Measurements from ENCODE around the gene SLC5A2. TPM values are rescaled to one million over a fixed set of nuclear protein-coding genes. Genes with fewer than 3 reads are reported as not detected.

The SLC5A2 gene
- total RNA-seq, 1 donor: not detected

GRCh38 chr16:31513126-31513525, 30.2 kb downstream of the SLC5A2 start:
- Histone ChIP-seq H3K27ac (ENCODE audit: low read depth, low read length) (no peak overlapping the region), H3K27me3 (ENCODE audit: insufficient read depth, low read length) (no peaks in the 10 kb centered on the region), H2AFZ (ENCODE audit: low read length) (no peak overlapping the region), H3K9me3 (ENCODE audit: low read depth, low read length) (no peaks in the 10 kb centered on the region), H3K4me2 (ENCODE audit: insufficient read depth, low read length) (peak overlapping the region; percentile 6), H3K36me3 (ENCODE audit: insufficient read depth, low read length) (no peaks in the 10 kb centered on the region), H3K4me1 (ENCODE audit: insufficient read depth, low read length) (peaks cover 17% of the 10 kb centered on the region), H3K79me2 (ENCODE audit: insufficient read depth, low read length) (peaks cover 9% of the 10 kb centered on the region), H3K4me3 (ENCODE audit: insufficient read depth, low read length) (no peak overlapping the region), H4K20me1 (ENCODE audit: insufficient read depth, low read length) (no peaks in the 10 kb centered on the region)
- no peak for TF ChIP-seq CTCF (IDR thresholded peaks at IDR 0.05; ENCODE audit: extremely low read depth, low read depth, low read length)
- peak; percentile 83 for DNase-seq (ENCODE audit: insufficient read length, low spot score, missing footprints)

GRCh38 chr16:31513884-31514283, 31.0 kb downstream of the SLC5A2 start:
- no peak for TF ChIP-seq CTCF (IDR thresholded peaks at IDR 0.05; ENCODE audit: extremely low read depth, low read depth, low read length)
- no peak overlapping the region for H3K4me2 ChIP-seq (ENCODE audit: insufficient read depth, low read length)
- H3K4me3 ChIP-seq (ENCODE audit: insufficient read depth, low read length): no peak overlapping the region
- H3K79me2 ChIP-seq (ENCODE audit: insufficient read depth, low read length): peaks cover 1% of the 10 kb centered on the region
- no peak for DNase-seq (ENCODE audit: insufficient read length, low spot score, missing footprints)
- no peaks in the 10 kb centered on the region for H4K20me1 ChIP-seq (ENCODE audit: insufficient read depth, low read length)
- no peak overlapping the region for H3K27ac ChIP-seq (ENCODE audit: low read depth, low read length)
- no peaks in the 10 kb centered on the region for H3K9me3 ChIP-seq (ENCODE audit: low read depth, low read length)
- peaks cover 15% of the 10 kb centered on the region for H3K4me1 ChIP-seq (ENCODE audit: insufficient read depth, low read length)
- H3K27me3 ChIP-seq (ENCODE audit: insufficient read depth, low read length): no peaks in the 10 kb centered on the region
- no peaks in the 10 kb centered on the region for H3K36me3 ChIP-seq (ENCODE audit: insufficient read depth, low read length)
- no peak overlapping the region for H2AFZ ChIP-seq (ENCODE audit: low read length)

- TF ChIP-seq CTCF (IDR thresholded peaks at IDR 0.05; ENCODE audit: extremely low read depth, low read depth, low read length): no peak
- no peak overlapping the region for H2AFZ ChIP-seq (ENCODE audit: low read length)
- no peaks in the 10 kb centered on the region for H3K36me3 ChIP-seq (ENCODE audit: insufficient read depth, low read length)
- no peak overlapping the region for H3K4me3 ChIP-seq (ENCODE audit: insufficient read depth, low read length)
- no peaks in the 10 kb centered on the region for H4K20me1 ChIP-seq (ENCODE audit: insufficient read depth, low read length)
- H3K79me2 ChIP-seq (ENCODE audit: insufficient read depth, low read length): no peaks in the 10 kb centered on the region
- H3K4me2 ChIP-seq (ENCODE audit: insufficient read depth, low read length): no peak overlapping the region
- H3K27me3 ChIP-seq (ENCODE audit: insufficient read depth, low read length): no peaks in the 10 kb centered on the region
- H3K4me1 ChIP-seq (ENCODE audit: insufficient read depth, low read length): peaks cover 3% of the 10 kb centered on the region
- no peak for DNase-seq (ENCODE audit: insufficient read length, low spot score, missing footprints)
- no peaks in the 10 kb centered on the region for H3K9me3 ChIP-seq (ENCODE audit: low read depth, low read length)
- H3K27ac ChIP-seq (ENCODE audit: low read depth, low read length): no peak overlapping the region
These were observed 35.0 kb downstream of the SLC5A2 start for GRCh38 chr16:31517800-31518402.

GRCh38 chr16:31519759-31520431, 37.0 kb downstream of the SLC5A2 start:
- no peak overlapping the region for H3K27ac ChIP-seq (ENCODE audit: low read depth, low read length)
- no peaks in the 10 kb centered on the region for H3K9me3 ChIP-seq (ENCODE audit: low read depth, low read length)
- no peak overlapping the region for H3K4me3 ChIP-seq (ENCODE audit: insufficient read depth, low read length)
- no peak overlapping the region for H2AFZ ChIP-seq (ENCODE audit: low read length)
- no peaks in the 10 kb centered on the region for H3K4me1 ChIP-seq (ENCODE audit: insufficient read depth, low read length)
- no peak for DNase-seq (ENCODE audit: insufficient read length, low spot score, missing footprints)
- no peak for TF ChIP-seq CTCF (IDR thresholded peaks at IDR 0.05; ENCODE audit: extremely low read depth, low read depth, low read length)
- no peaks in the 10 kb centered on the region for H3K27me3 ChIP-seq (ENCODE audit: insufficient read depth, low read length)
- no peaks in the 10 kb centered on the region for H3K79me2 ChIP-seq (ENCODE audit: insufficient read depth, low read length)
- no peaks in the 10 kb centered on the region for H4K20me1 ChIP-seq (ENCODE audit: insufficient read depth, low read length)
- H3K4me2 ChIP-seq (ENCODE audit: insufficient read depth, low read length): no peak overlapping the region
- H3K36me3 ChIP-seq (ENCODE audit: insufficient read depth, low read length): no peaks in the 10 kb centered on the region
